ENCODE measurements around the gene MAS1.

The MAS1 gene

GRCh38 chr6:159871241-159871640 lies 19.5 kb upstream of the MAS1 start:
- no peak overlapping the region for H3K4me3 Mint-ChIP-seq
- no peak overlapping the region for H3K27ac Mint-ChIP-seq
- H3K36me3 Mint-ChIP-seq (ENCODE audit: low read depth): no peaks in the 10 kb centered on the region
- no peaks in the 10 kb centered on the region for H3K27me3 Mint-ChIP-seq (ENCODE audit: low read depth)
- H3K4me1 Mint-ChIP-seq (ENCODE audit: low read depth): peaks cover 5% of the 10 kb centered on the region
- no peaks in the 10 kb centered on the region for H3K9me3 Mint-ChIP-seq

- no peaks in the 10 kb centered on the region for H3K27me3 Mint-ChIP-seq (ENCODE audit: low read depth)
- no peaks in the 10 kb centered on the region for H3K36me3 Mint-ChIP-seq (ENCODE audit: low read depth)
- no peak overlapping the region for H3K4me3 Mint-ChIP-seq
- H3K4me1 Mint-ChIP-seq (ENCODE audit: low read depth): peaks cover 5% of the 10 kb centered on the region
- no peak overlapping the region for H3K27ac Mint-ChIP-seq
- no peaks in the 10 kb centered on the region for H3K9me3 Mint-ChIP-seq
Measured at GRCh38 chr6:159871906-159872305, 18.9 kb upstream of the MAS1 start.

- no peak overlapping the region for H3K4me3 Mint-ChIP-seq
- peaks cover 5% of the 10 kb centered on the region for H3K4me1 Mint-ChIP-seq (ENCODE audit: low read depth)
- H3K27ac Mint-ChIP-seq: no peak overlapping the region
- no peaks in the 10 kb centered on the region for H3K27me3 Mint-ChIP-seq (ENCODE audit: low read depth)
- no peaks in the 10 kb centered on the region for H3K36me3 Mint-ChIP-seq (ENCODE audit: low read depth)
- no peaks in the 10 kb centered on the region for H3K9me3 Mint-ChIP-seq
Measured at GRCh38 chr6:159874435-159874834, 16.4 kb upstream of the MAS1 start.

- Mint-ChIP-seq H3K4me3 (no peak overlapping the region), H3K9me3 (no peaks in the 10 kb centered on the region), H3K36me3 (ENCODE audit: low read depth) (no peaks in the 10 kb centered on the region), H3K4me1 (ENCODE audit: low read depth) (peaks cover 5% of the 10 kb centered on the region), H3K27me3 (ENCODE audit: low read depth) (no peaks in the 10 kb centered on the region), H3K27ac (no peak overlapping the region)
Measured at GRCh38 chr6:159875194-159875593, 15.6 kb upstream of the MAS1 start.

- H3K36me3 Mint-ChIP-seq (ENCODE audit: low read depth): no peaks in the 10 kb centered on the region
- no peak overlapping the region for H3K27ac Mint-ChIP-seq
- peaks cover 5% of the 10 kb centered on the region for H3K4me1 Mint-ChIP-seq (ENCODE audit: low read depth)
- H3K27me3 Mint-ChIP-seq (ENCODE audit: low read depth): no peaks in the 10 kb centered on the region
- no peaks in the 10 kb centered on the region for H3K9me3 Mint-ChIP-seq
- H3K4me3 Mint-ChIP-seq: no peak overlapping the region
Measured at GRCh38 chr6:159876242-159876641, 14.5 kb upstream of the MAS1 start.

GRCh38 chr6:159877256-159877808 lies 13.5 kb upstream of the MAS1 start:
- Mint-ChIP-seq H3K4me1 (ENCODE audit: low read depth) (no peaks in the 10 kb centered on the region), H3K36me3 (ENCODE audit: low read depth) (no peaks in the 10 kb centered on the region), H3K27me3 (ENCODE audit: low read depth) (peaks cover 2% of the 10 kb centered on the region), H3K9me3 (no peaks in the 10 kb centered on the region), H3K27ac (no peak overlapping the region), H3K4me3 (no peak overlapping the region)

GRCh38 chr6:159878341-159878740 lies 12.4 kb upstream of the MAS1 start:
- Mint-ChIP-seq H3K27me3 (ENCODE audit: low read depth) (peaks cover 4% of the 10 kb centered on the region), H3K27ac (no peak overlapping the region), H3K9me3 (no peaks in the 10 kb centered on the region), H3K36me3 (ENCODE audit: low read depth) (no peaks in the 10 kb centered on the region), H3K4me3 (no peak overlapping the region), H3K4me1 (ENCODE audit: low read depth) (no peaks in the 10 kb centered on the region)

GRCh38 chr6:159879856-159880255 lies 10.9 kb upstream of the MAS1 start:
- Mint-ChIP-seq H3K4me3 (no peak overlapping the region), H3K36me3 (ENCODE audit: low read depth) (no peaks in the 10 kb centered on the region), H3K27ac (no peak overlapping the region), H3K9me3 (no peaks in the 10 kb centered on the region), H3K27me3 (ENCODE audit: low read depth) (peaks cover 4% of the 10 kb centered on the region), H3K4me1 (ENCODE audit: low read depth) (no peaks in the 10 kb centered on the region)

GRCh38 chr6:159880412-159880975 lies 10.3 kb upstream of the MAS1 start:
- Mint-ChIP-seq H3K27me3 (ENCODE audit: low read depth) (peaks cover 4% of the 10 kb centered on the region), H3K4me3 (no peak overlapping the region), H3K4me1 (ENCODE audit: low read depth) (no peaks in the 10 kb centered on the region), H3K9me3 (no peaks in the 10 kb centered on the region), H3K27ac (no peak overlapping the region), H3K36me3 (ENCODE audit: low read depth) (no peaks in the 10 kb centered on the region)

GRCh38 chr6:159884720-159885119 lies 6.1 kb upstream of the MAS1 start:
- H3K36me3 Mint-ChIP-seq (ENCODE audit: low read depth): no peaks in the 10 kb centered on the region
- no peaks in the 10 kb centered on the region for H3K9me3 Mint-ChIP-seq
- peaks cover 10% of the 10 kb centered on the region for H3K27me3 Mint-ChIP-seq (ENCODE audit: low read depth)
- no peaks in the 10 kb centered on the region for H3K4me1 Mint-ChIP-seq (ENCODE audit: low read depth)
- no peak overlapping the region for H3K4me3 Mint-ChIP-seq
- no peak overlapping the region for H3K27ac Mint-ChIP-seq

GRCh38 chr6:159886270-159886669 lies 4.5 kb upstream of the MAS1 start:
- Mint-ChIP-seq H3K27ac (no peak overlapping the region), H3K4me3 (no peak overlapping the region), H3K27me3 (ENCODE audit: low read depth) (peaks cover 20% of the 10 kb centered on the region), H3K36me3 (ENCODE audit: low read depth) (no peaks in the 10 kb centered on the region), H3K4me1 (ENCODE audit: low read depth) (no peaks in the 10 kb centered on the region), H3K9me3 (no peaks in the 10 kb centered on the region)

- Mint-ChIP-seq H3K27ac (no peak overlapping the region), H3K36me3 (ENCODE audit: low read depth) (no peaks in the 10 kb centered on the region), H3K9me3 (no peaks in the 10 kb centered on the region), H3K27me3 (ENCODE audit: low read depth) (peaks cover 25% of the 10 kb centered on the region), H3K4me3 (no peak overlapping the region), H3K4me1 (ENCODE audit: low read depth) (no peaks in the 10 kb centered on the region)
Measured at GRCh38 chr6:159887146-159887545, 3.6 kb upstream of the MAS1 start.

- Mint-ChIP-seq H3K4me3 (no peak overlapping the region), H3K27me3 (ENCODE audit: low read depth) (peaks cover 25% of the 10 kb centered on the region), H3K9me3 (no peaks in the 10 kb centered on the region), H3K27ac (no peak overlapping the region), H3K36me3 (ENCODE audit: low read depth) (no peaks in the 10 kb centered on the region), H3K4me1 (ENCODE audit: low read depth) (no peaks in the 10 kb centered on the region)
Measured at GRCh38 chr6:159887761-159888160, 3.0 kb upstream of the MAS1 start.

GRCh38 chr6:159890201-159890600 lies 587 bp upstream of the MAS1 start:
- Mint-ChIP-seq H3K36me3 (ENCODE audit: low read depth) (no peaks in the 10 kb centered on the region), H3K9me3 (no peaks in the 10 kb centered on the region), H3K4me3 (no peak overlapping the region), H3K27ac (no peak overlapping the region), H3K4me1 (ENCODE audit: low read depth) (no peaks in the 10 kb centered on the region), H3K27me3 (ENCODE audit: low read depth) (peaks cover 40% of the 10 kb centered on the region)

- H3K4me3 Mint-ChIP-seq: no peak overlapping the region
- H3K27ac Mint-ChIP-seq: no peak overlapping the region
- H3K27me3 Mint-ChIP-seq (ENCODE audit: low read depth): peaks cover 40% of the 10 kb centered on the region
- H3K9me3 Mint-ChIP-seq: no peaks in the 10 kb centered on the region
- no peaks in the 10 kb centered on the region for H3K36me3 Mint-ChIP-seq (ENCODE audit: low read depth)
- H3K4me1 Mint-ChIP-seq (ENCODE audit: low read depth): no peaks in the 10 kb centered on the region
Measured at GRCh38 chr6:159892053-159892452, 1.3 kb downstream of the MAS1 start.

- Mint-ChIP-seq H3K27me3 (ENCODE audit: low read depth) (peaks cover 40% of the 10 kb centered on the region), H3K4me3 (no peak overlapping the region), H3K27ac (no peak overlapping the region), H3K4me1 (ENCODE audit: low read depth) (no peaks in the 10 kb centered on the region), H3K36me3 (ENCODE audit: low read depth) (no peaks in the 10 kb centered on the region), H3K9me3 (no peaks in the 10 kb centered on the region)
Measured at GRCh38 chr6:159893064-159893463, 2.3 kb downstream of the MAS1 start.

Data from T-helper 1 cell treated with Interleukin-12 subunit alpha and Interleukin-12 subunit beta and Interleukin-4 antibody, amounts not matched to agents 30 μg/mL and 1 μg/mL, for 36 hours (primary cell).